CD4-positive, alpha-beta memory T cell (primary cell): ENCODE results near the gene PNCK. TPM values are rescaled to one million over a fixed set of nuclear protein-coding genes. Genes with fewer than 3 reads are reported as not detected.
"Not testable (repeated sequence)": the region's sequence is repeated elsewhere in the genome, so short reads cannot be mapped to it uniquely, and the experiment has no call there.

Source experiments
- CTCF ChIA-PET: fragments of 350-600 bp; sonication (Branson Sonifier 250); formaldehyde crosslinking; loops from one replicate; lab custom pipeline; 2021; ENCODE audit warnings: inconsistent platforms; ENCODE audit not compliant: partially characterized antibody; lab: Charles Lee
- POLR2A ChIA-PET: fragments of 350-600 bp; sonication (Branson Sonifier 250); formaldehyde crosslinking; loops from one replicate; lab custom pipeline; 2021; ENCODE audit not compliant: partially characterized antibody; lab: Charles Lee
- DNase-seq, 5 donors: peaks; one replicate each; pipeline versions ENCODE4 v3.0.0 to v3.0.0-alpha.2; 2020 to 2022; ENCODE audit warnings: mixed read lengths in 1 of 5
- H3K27ac ChIP-seq: one replicate; pipeline ENCODE4 v1.7.0; 2013; ENCODE audit warnings: low read depth, low read length
- H3K27me3 ChIP-seq: 2 replicates; pipeline ENCODE4 v1.7.0; 2013; ENCODE audit warnings: mild to moderate bottlenecking, low read length, moderate library complexity; ENCODE audit not compliant: insufficient read depth
- H3K36me3 ChIP-seq: 2 replicates; pipeline ENCODE4 v1.7.0; 2013; ENCODE audit warnings: mild to moderate bottlenecking, low read length, moderate library complexity; ENCODE audit not compliant: insufficient read depth
- H3K4me1 ChIP-seq: 2 replicates; pipeline ENCODE4 v1.7.0; 2013; ENCODE audit warnings: mild to moderate bottlenecking, low read length, moderate library complexity; ENCODE audit not compliant: insufficient read depth
- H3K4me3 ChIP-seq, 2 donors: one replicate each; pipeline ENCODE4 v1.7.0; 2013; ENCODE audit warnings: low read length in 2 of 2, mild to moderate bottlenecking in 1 of 2
- H3K9me3 ChIP-seq, 2 donors: one replicate each; pipeline ENCODE4 v1.7.0; 2013; ENCODE audit warnings: low read length in 2 of 2, control low read depth in 1 of 2; ENCODE audit not compliant: control insufficient read depth in 1 of 2
- H3K27ac Mint-ChIP-seq, 7 donors: one replicate each; pipeline ENCODE4 v1.8.0; 2020 to 2021; ENCODE audit warnings: mixed read lengths in 7 of 7, mild to moderate bottlenecking in 6 of 7, inconsistent platforms in 3 of 7, moderate library complexity in 3 of 7
- H3K27me3 Mint-ChIP-seq, 2 donors: one replicate each; pipeline ENCODE4 v1.8.0; 2020 to 2021; ENCODE audit warnings: mixed read lengths in 2 of 2
- H3K36me3 Mint-ChIP-seq, 2 donors: one replicate each; pipeline ENCODE4 v1.8.0; 2020 to 2021; ENCODE audit warnings: mixed read lengths in 2 of 2, inconsistent platforms in 1 of 2, mild to moderate bottlenecking in 1 of 2
- H3K4me1 Mint-ChIP-seq, 4 donors: one replicate each; pipeline ENCODE4 v1.8.0; 2020 to 2021; ENCODE audit warnings: mixed read lengths in 4 of 4, mild to moderate bottlenecking in 1 of 4
- H3K4me3 Mint-ChIP-seq, 8 donors: one replicate each; pipeline ENCODE4 v1.8.0; 2020 to 2021; ENCODE audit warnings: mixed read lengths in 8 of 8, mild to moderate bottlenecking in 7 of 8, moderate library complexity in 6 of 8, inconsistent platforms in 3 of 8
- H3K9me3 Mint-ChIP-seq, 8 donors: one replicate each; pipeline ENCODE4 v1.8.0; 2020 to 2021; ENCODE audit warnings: mixed read lengths in 8 of 8, mild to moderate bottlenecking in 5 of 8, inconsistent platforms in 3 of 8, moderate library complexity in 1 of 8
- intact Hi-C: fragments of 100-400 bp; cut with micrococcal nuclease; formaldehyde crosslinking; loops from one replicate; pipeline ENCODE4 v1.15.1; 2023
- polyA plus RNA-seq, 2 donors: library from polyadenylated mRNA; unstranded; fragments of 300-500 nt; fragmentation: Illumina TruSeq; gene quantifications; one replicate each; pipeline ENCODE4 v1.2.3, GENCODE V29; 2021
- total RNA-seq, 2 experiments: library from RNA; stranded (reverse); gene quantifications; one replicate each; pipeline ENCODE4 v1.2.3, GENCODE V29; 2021

PNCK gene
- total and polyA plus RNA-seq, 4 experiments from 2014 or later, result not detected

DNA sequence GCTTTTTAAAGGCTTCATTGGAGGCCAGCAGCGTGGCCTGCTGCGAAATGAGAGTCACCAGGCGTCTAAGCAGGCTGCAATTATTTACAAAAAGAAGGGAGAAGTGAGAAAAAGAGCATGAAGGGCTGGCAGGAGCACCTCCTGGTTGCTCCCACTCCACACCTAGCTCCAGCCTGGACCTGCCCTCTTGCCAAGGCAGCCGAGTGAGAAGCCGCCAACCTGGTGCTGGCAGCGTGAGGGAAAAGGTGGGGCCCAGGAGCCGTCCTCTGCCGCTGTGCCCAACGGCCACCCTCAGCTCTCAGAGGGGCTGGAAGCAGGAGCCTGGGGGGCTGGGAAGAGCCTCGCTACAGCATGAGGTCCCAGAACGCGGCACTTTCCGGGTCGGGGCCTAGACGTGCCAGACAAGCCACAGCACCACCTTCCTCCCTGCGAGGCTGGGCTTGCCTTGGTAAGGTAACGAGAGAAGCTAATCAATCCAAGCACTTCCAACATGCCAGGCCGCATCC, 30.5 kb upstream of the PNCK start:
- Mint-ChIP-seq H3K9me3 (no peaks in the 10 kb centered on the region), H3K27ac (no peak overlapping the region), H3K4me1 (peaks cover 2 to 8% (median 5%) of the 10 kb centered on the region in 4 donors), H3K36me3 (peaks cover 4 to 12% of the 10 kb centered on the region in 2 donors), H3K4me3 (no peak overlapping the region), H3K27me3 (no peaks in the 10 kb centered on the region)
- ChIA-PET POLR2A (no interaction called here), CTCF (no interaction called here)
- intact Hi-C loops, result no loop called here
- no peak for DNase-seq
- Histone ChIP-seq H3K27ac (no peak overlapping the region), H3K4me1 (peaks cover 5% of the 10 kb centered on the region), H3K4me3 (no peak overlapping the region), H3K9me3 (no peaks in the 10 kb centered on the region), H3K36me3 (peaks cover 4% of the 10 kb centered on the region), H3K27me3 (no peaks in the 10 kb centered on the region)

DNA sequence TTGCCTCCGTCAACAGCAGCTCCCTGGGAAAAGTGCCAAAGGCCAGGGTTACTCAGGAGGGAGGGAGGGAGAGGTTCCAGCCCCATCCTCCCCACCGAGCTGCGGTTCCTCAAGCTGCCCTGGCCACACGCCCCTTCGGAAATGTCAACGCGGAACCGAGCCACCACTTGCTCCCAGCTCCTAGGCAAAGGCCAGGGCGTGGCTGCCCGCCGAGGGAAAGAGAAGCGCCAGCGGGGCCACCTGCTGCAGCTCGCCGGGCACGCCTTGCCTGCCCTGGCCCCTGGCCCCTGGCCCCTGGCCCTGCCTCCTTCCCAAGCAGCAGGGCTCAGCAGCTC, 29.4 kb upstream of the PNCK start:
- no peak for DNase-seq
- no peaks in the 10 kb centered on the region for H3K27me3 ChIP-seq
- POLR2A ChIA-PET, result no interaction called here
- H3K36me3 ChIP-seq, result peaks cover 4% of the 10 kb centered on the region
- no peak overlapping the region for H3K4me3 ChIP-seq
- Mint-ChIP-seq H3K27me3 (no peaks in the 10 kb centered on the region), H3K9me3 (no peaks in the 10 kb centered on the region), H3K4me1 (peaks cover 0 to 6% (median 2%) of the 10 kb centered on the region in 4 donors), H3K4me3 (no peak overlapping the region), H3K36me3 (peaks cover 4 to 18% of the 10 kb centered on the region in 2 donors), H3K27ac (no peak overlapping the region)
- CTCF ChIA-PET, result no interaction called here
- H3K9me3 ChIP-seq, result no peaks in the 10 kb centered on the region
- no peaks in the 10 kb centered on the region for H3K4me1 ChIP-seq
- intact Hi-C loops, result no loop called here
- no peak overlapping the region for H3K27ac ChIP-seq

DNA sequence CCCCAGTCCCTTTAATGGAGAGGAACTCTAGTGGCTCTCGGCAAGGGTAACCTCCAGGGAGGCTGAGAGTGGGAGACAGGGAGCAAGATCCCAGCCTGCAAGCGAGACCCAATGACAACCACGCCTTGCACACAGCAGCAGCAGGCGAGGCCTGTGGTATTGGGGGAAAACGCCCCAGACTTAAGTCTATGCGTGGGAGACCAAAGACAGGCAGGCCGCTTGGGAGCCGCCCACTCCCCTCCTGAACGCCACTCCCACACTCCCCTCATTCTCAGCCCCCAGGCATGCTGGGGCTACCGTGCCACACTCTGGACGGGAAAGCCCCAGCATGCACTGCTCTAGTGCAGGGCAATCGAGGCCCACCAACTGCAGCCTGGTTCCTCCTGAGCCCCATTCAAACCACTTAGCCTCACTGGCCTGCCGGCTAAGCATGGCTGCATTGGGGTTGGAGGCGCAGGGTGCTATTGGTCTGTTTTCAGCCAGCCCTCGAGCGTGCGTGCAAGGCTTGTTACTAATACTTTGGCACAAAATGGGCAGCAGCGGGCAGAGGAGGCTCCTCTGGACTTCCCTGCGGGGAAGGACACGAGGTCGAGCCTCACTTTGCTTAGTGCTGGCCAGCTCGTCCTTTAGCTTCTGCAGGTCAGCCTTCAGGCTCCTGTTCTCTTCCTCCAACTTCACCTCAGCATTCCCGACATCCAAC, 28.9 kb upstream of the PNCK start:
- Mint-ChIP-seq H3K4me3 (no peak overlapping the region), H3K36me3 (peaks cover 0 to 23% of the 10 kb centered on the region in 2 donors), H3K27me3 (no peaks in the 10 kb centered on the region), H3K4me1 (peaks cover 0 to 6% (median 2%) of the 10 kb centered on the region in 4 donors), H3K9me3 (no peaks in the 10 kb centered on the region), H3K27ac (no peak overlapping the region)
- Histone ChIP-seq H3K9me3 (no peaks in the 10 kb centered on the region), H3K27ac (no peak overlapping the region), H3K4me1 (no peaks in the 10 kb centered on the region), H3K36me3 (peaks cover 4% of the 10 kb centered on the region), H3K27me3 (no peaks in the 10 kb centered on the region), H3K4me3 (no peak overlapping the region)
- ChIA-PET CTCF (no interaction called here), POLR2A (no interaction called here)
- intact Hi-C loops, result no loop called here
- no peak for DNase-seq

DNA sequence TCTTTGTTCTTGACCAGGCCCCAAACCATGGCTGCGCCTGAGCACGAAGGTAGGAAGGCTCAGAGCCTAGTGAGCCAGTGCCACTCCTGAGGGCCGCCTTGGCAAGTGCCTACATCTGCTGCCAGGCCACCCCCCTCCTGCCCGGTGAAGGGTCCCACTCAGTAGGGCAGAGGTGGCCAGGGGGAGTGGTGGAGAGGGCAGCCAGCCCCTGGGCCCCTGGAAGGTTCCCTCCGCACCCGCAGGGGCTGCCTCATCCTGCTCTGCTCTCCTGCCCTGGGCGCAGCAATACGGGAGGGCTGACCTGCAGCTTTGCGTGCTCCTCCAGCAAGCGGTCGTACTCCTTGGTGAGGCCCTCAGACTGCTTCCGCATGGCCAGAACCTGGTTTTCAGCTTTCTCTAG, 28.1 kb upstream of the PNCK start:
- H3K9me3 Mint-ChIP-seq, result no peaks in the 10 kb centered on the region
- H3K4me3 Mint-ChIP-seq, result no peak overlapping the region
- H3K27me3 ChIP-seq, result no peaks in the 10 kb centered on the region
- ChIA-PET CTCF (no interaction called here), POLR2A (no interaction called here)
- no peak overlapping the region for H3K4me3 ChIP-seq
- peaks cover 0 to 3% (median under 1%) of the 10 kb centered on the region in 4 donors for H3K4me1 Mint-ChIP-seq
- H3K27me3 Mint-ChIP-seq, result no peaks in the 10 kb centered on the region
- peaks cover 0 to 29% of the 10 kb centered on the region in 2 donors for H3K36me3 Mint-ChIP-seq
- no peak overlapping the region for H3K27ac Mint-ChIP-seq
- no peak overlapping the region for H3K27ac ChIP-seq
- no peaks in the 10 kb centered on the region for H3K4me1 ChIP-seq
- no peaks in the 10 kb centered on the region for H3K9me3 ChIP-seq
- peaks cover 4% of the 10 kb centered on the region for H3K36me3 ChIP-seq
- no peak for DNase-seq
- intact Hi-C loops, result no loop called here

DNA sequence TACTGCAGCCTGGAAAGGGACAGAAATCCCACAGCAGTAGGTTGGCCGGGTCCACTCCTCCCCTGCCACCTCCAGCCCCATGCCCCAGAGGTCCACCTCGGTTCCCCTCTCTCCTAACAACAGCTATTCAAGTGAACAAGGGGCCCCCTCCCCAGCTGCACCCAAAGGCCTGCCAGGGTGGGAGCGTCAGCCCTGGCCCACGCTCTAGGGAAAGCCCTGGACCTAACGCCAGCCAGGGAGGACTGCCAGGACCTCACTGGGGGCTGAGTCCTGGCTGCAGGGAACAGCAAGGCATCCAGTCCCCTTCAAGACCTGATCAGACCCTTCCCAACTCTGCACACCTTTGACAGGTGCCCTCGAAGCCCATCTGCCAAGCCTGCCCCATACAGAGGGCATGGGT, 27.4 kb upstream of the PNCK start:
- ChIA-PET CTCF (no interaction called here), POLR2A (no interaction called here)
- H3K9me3 Mint-ChIP-seq, result no peaks in the 10 kb centered on the region
- no peak overlapping the region for H3K27ac Mint-ChIP-seq
- no peak overlapping the region for H3K4me3 ChIP-seq
- peaks cover 4% of the 10 kb centered on the region for H3K36me3 ChIP-seq
- no peak overlapping the region for H3K4me3 Mint-ChIP-seq
- intact Hi-C loops, result no loop called here
- no peaks in the 10 kb centered on the region for H3K27me3 Mint-ChIP-seq
- DNase-seq, result no peak
- peaks cover 0 to 24% of the 10 kb centered on the region in 2 donors for H3K36me3 Mint-ChIP-seq
- no peaks in the 10 kb centered on the region for H3K9me3 ChIP-seq
- H3K27ac ChIP-seq, result no peak overlapping the region
- no peaks in the 10 kb centered on the region for H3K27me3 ChIP-seq
- no peaks in the 10 kb centered on the region for H3K4me1 Mint-ChIP-seq
- no peaks in the 10 kb centered on the region for H3K4me1 ChIP-seq

DNA sequence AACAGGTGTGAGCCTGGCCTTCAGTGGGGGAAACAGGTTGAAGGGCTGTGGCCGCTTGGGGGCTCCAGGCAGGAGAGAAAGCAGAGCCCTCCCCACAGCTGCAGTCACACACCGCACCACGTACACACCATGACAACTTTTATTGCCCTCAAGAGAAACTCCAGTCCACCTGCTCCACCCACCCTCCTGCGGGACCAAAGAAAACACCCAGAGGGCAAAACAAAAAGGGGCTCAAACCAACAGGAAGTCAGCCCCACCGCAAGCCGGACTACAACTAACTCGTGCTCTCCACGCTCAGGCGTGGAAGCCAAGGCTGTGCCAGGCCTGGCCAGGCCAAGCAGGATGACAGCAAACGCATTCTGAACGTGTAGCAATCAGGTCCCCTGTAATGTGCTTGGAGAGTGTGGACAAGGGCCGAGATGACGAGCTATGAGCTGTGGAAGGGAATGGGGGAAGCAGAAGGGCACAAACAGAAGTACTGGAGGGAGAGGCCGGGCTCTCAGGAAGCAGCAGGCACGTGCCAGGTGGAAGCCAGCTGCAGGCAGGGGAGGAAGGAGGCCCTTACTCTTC, 26.8 kb upstream of the PNCK start:
- H3K4me3 Mint-ChIP-seq, result no peak overlapping the region
- Histone ChIP-seq H3K4me3 (no peak overlapping the region), H3K27me3 (no peaks in the 10 kb centered on the region), H3K36me3 (peaks cover 4% of the 10 kb centered on the region), H3K4me1 (no peaks in the 10 kb centered on the region), H3K27ac (no peak overlapping the region), H3K9me3 (no peaks in the 10 kb centered on the region)
- no peaks in the 10 kb centered on the region for H3K27me3 Mint-ChIP-seq
- peaks cover 0 to 27% of the 10 kb centered on the region in 2 donors for H3K36me3 Mint-ChIP-seq
- H3K9me3 Mint-ChIP-seq, result no peaks in the 10 kb centered on the region
- DNase-seq, result no peak
- H3K4me1 Mint-ChIP-seq, result no peaks in the 10 kb centered on the region
- ChIA-PET POLR2A (no interaction called here), CTCF (no interaction called here)
- intact Hi-C loops, result no loop called here
- peak overlapping the region in 2 of 7 donors; percentile 38 to 55 for H3K27ac Mint-ChIP-seq

DNA sequence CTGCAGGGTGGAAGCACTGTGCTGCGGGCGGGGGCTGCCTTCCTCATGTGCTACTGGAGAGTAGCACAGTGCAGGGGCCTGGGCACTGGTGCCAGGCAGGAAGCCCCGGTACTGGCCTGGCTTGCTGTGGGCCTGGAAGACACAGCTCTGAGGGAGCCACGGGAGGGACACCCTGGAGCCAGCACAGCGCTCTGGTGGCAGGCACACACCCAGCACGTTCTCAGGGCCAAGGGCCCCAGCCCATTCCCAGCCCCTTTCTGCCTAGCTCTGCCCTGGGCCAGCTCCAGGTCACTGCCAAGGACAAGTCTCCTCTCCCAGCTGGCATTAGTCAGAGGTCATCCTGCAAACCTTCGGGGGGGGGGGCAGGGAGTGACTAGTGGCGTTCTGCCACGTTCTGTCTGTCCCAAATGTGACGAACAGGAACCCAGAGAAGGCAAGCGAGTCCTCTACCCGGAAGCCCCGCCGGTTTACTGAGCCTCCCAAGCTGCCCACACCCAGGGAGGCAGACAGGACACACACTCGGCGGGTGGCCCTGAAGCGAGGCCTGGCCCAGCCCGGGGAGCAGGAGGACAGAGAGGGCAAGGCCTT, 26.3 kb upstream of the PNCK start:
- H3K9me3 ChIP-seq, H3K4me3 ChIP-seq, intact Hi-C loops, H3K4me3 Mint-ChIP-seq, H3K4me1 ChIP-seq, POLR2A ChIA-PET, H3K9me3 Mint-ChIP-seq, H3K36me3 ChIP-seq, DNase-seq, H3K27me3 Mint-ChIP-seq, H3K27me3 ChIP-seq, H3K27ac ChIP-seq, H3K4me1 Mint-ChIP-seq: not testable (repeated sequence)
- peak overlapping the region in 1 of 7 donors; percentile 38 for H3K27ac Mint-ChIP-seq
- CTCF ChIA-PET, result interaction anchor here (0.6 kb wide), 1 partner anchor 129 kb away, joined by 3 read pairs; no protein-coding TSS in a partner anchor
- peaks cover 0 to 27% of the 10 kb centered on the region in 2 donors for H3K36me3 Mint-ChIP-seq
